Esophagus muscularis mucosa (tissue), 4 donors: ENCODE measurements around the gene LEKR1. TPM values are rescaled to one million over a fixed set of nuclear protein-coding genes. Genes with fewer than 3 reads are reported as not detected.

Experiments used
- DNase-seq: peaks from one replicate; pipeline ENCODE4 v3.0.0-alpha.2; 2017; ENCODE audit errors: extremely low spot score
- H3K27ac ChIP-seq, 4 donors: fragments of 200-600 bp; sonication (generic); replicated peaks in 1 of 4; 1 replicate in 3 of 4; 2 replicates in 1 of 4; pipeline ENCODE4 v1.5.1; 2016 to 2019; ENCODE audit warnings: mild to moderate bottlenecking in 1 of 4
- H3K27me3 ChIP-seq, 4 donors: fragments of 200-600 bp; sonication (generic); one replicate each; pipeline versions ENCODE4 v1.5.1 to v1.6.0; 2016 to 2019
- H3K36me3 ChIP-seq, 4 donors: fragments of 200-600 bp; sonication (generic); one replicate each; pipeline ENCODE4 v1.5.1; 2016 to 2019
- H3K4me1 ChIP-seq, 4 donors: fragments of 200-600 bp; sonication (generic); one replicate each; pipeline ENCODE4 v1.5.1; 2016 to 2019
- H3K4me3 ChIP-seq, 4 donors: fragments of 200-600 bp; sonication (generic); 1 replicate in 2 of 4; 2 replicates in 2 of 4; pipeline ENCODE4 v1.5.1; 2016 to 2019; ENCODE audit warnings: mild to moderate bottlenecking in 4 of 4, moderate library complexity in 1 of 4
- H3K9me3 ChIP-seq, 4 donors: fragments of 200-600 bp; sonication (generic); 1 replicate in 3 of 4; 2 replicates in 1 of 4; pipeline ENCODE4 v1.5.1; 2016 to 2019
- CTCF ChIP-seq, 3 experiments: fragments of 200-600 bp in 2 of 3; fragments of 450-650 bp in 1 of 3; sonication (generic) in 2 of 3; IDR thresholded peaks; one replicate each; pipeline ENCODE4 v1.5.1; 2017 to 2019; ENCODE audit warnings: antibody characterized with exemption in 3 of 3, mild to moderate bottlenecking in 2 of 3, moderate library complexity in 1 of 3
- EP300 ChIP-seq: sonication (generic); formaldehyde crosslinking; IDR thresholded peaks from one replicate; pipeline ENCODE4 v1.6.1; 2017; ENCODE audit warnings: antibody characterized with exemption
- POLR2A ChIP-seq: fragments of 450-650 bp; IDR thresholded peaks from one replicate; pipeline ENCODE4 v1.6.1; 2017; ENCODE audit warnings: antibody characterized with exemption, moderate library complexity, mild to moderate bottlenecking, low read depth
- POLR2AphosphoS5 ChIP-seq, 2 donors: sonication (generic); formaldehyde crosslinking; IDR thresholded peaks; one replicate each; pipeline ENCODE4 v1.6.1; 2017; ENCODE audit warnings: antibody characterized with exemption in 2 of 2
- WGBS: methylation state at CpG from one replicate; pipeline ENCODE4 v1.1.5; 2018; 5-methylcytosine and 5-hydroxymethylcytosine counted together
- intact Hi-C: fragments of 100-400 bp; cut with DNase I; formaldehyde crosslinking; loops from one replicate; pipeline ENCODE4 v1.15.1; 2023
- total RNA-seq, 4 donors: library from RNA; depleted of rRNA; stranded (reverse); fragments of >200 nt; gene quantifications; one replicate each; pipeline versions ENCODE4 v1.1.0 to v1.2.1, GENCODE V29; 2016

Gene LEKR1
- total RNA-seq, 4 donors from 2014 or later = 0.11 to 1.2 (median 0.33) TPM; not detected in 1

GRCh38 chr3:156920399-156920798, 94.2 kb downstream of the LEKR1 start:
- Histone ChIP-seq H3K4me1 (no peaks in the 10 kb centered on the region), H3K36me3 (no peaks in the 10 kb centered on the region), H3K27ac (no peak overlapping the region), H3K4me3 (no peak overlapping the region), H3K9me3 (peaks cover 0 to 3% (median 1%) of the 10 kb centered on the region in 4 donors), H3K27me3 (no peaks in the 10 kb centered on the region)
- TF ChIP-seq POLR2AphosphoS5 (IDR thresholded peaks at IDR 0.05) = no peak
- no peak for TF ChIP-seq CTCF (IDR thresholded peaks at IDR 0.05)
- no peak for TF ChIP-seq EP300
- TF ChIP-seq POLR2A = no peak
- no peak for DNase-seq
- 80% methylated on average over 1 of the region's 1 CpG for WGBS
- intact Hi-C loops = no loop called here

GRCh38 chr3:156923349-156923748, 97.2 kb downstream of the LEKR1 start:
- no peaks in the 10 kb centered on the region for H3K4me1 ChIP-seq
- no peaks in the 10 kb centered on the region for H3K27me3 ChIP-seq
- peaks cover 0 to 3% (median 2%) of the 10 kb centered on the region in 4 donors for H3K9me3 ChIP-seq
- intact Hi-C loops = no loop called here
- H3K27ac ChIP-seq = no peak overlapping the region
- 97% methylated on average over 1 of the region's 1 CpG for WGBS
- no peaks in the 10 kb centered on the region for H3K36me3 ChIP-seq
- DNase-seq = no peak
- no peak for TF ChIP-seq CTCF (IDR thresholded peaks at IDR 0.05)
- TF ChIP-seq EP300 = no peak
- no peak for TF ChIP-seq POLR2AphosphoS5 (IDR thresholded peaks at IDR 0.05)
- TF ChIP-seq POLR2A = no peak
- H3K4me3 ChIP-seq = no peak overlapping the region

- Histone ChIP-seq H3K36me3 (no peaks in the 10 kb centered on the region), H3K27me3 (no peaks in the 10 kb centered on the region), H3K27ac (no peak overlapping the region), H3K4me3 (no peak overlapping the region), H3K9me3 (no peaks in the 10 kb centered on the region), H3K4me1 (no peaks in the 10 kb centered on the region)
- 99% methylated on average over 2 of the region's 2 CpGs for WGBS
- no peak for DNase-seq
- TF ChIP-seq CTCF (IDR thresholded peaks at IDR 0.05) = no peak
- no peak for TF ChIP-seq POLR2A
- no peak for TF ChIP-seq EP300
- intact Hi-C loops = no loop called here
Measured at GRCh38 chr3:156938724-156939123, 112.6 kb downstream of the LEKR1 start.

GRCh38 chr3:156939315-156939714, 113.2 kb downstream of the LEKR1 start:
- TF ChIP-seq EP300 = no peak
- no peak for TF ChIP-seq CTCF (IDR thresholded peaks at IDR 0.05)
- TF ChIP-seq POLR2AphosphoS5 (IDR thresholded peaks at IDR 0.05) = no peak
- no peak for TF ChIP-seq POLR2A
- intact Hi-C loops = no loop called here
- Histone ChIP-seq H3K36me3 (no peaks in the 10 kb centered on the region), H3K27ac (no peak overlapping the region), H3K9me3 (no peaks in the 10 kb centered on the region), H3K4me1 (no peaks in the 10 kb centered on the region), H3K4me3 (no peak overlapping the region), H3K27me3 (no peaks in the 10 kb centered on the region)
- DNase-seq = no peak
- WGBS = 74% methylated on average over 1 of the region's 1 CpG

- Histone ChIP-seq H3K4me1 (no peaks in the 10 kb centered on the region), H3K27me3 (no peaks in the 10 kb centered on the region), H3K36me3 (no peaks in the 10 kb centered on the region), H3K9me3 (no peaks in the 10 kb centered on the region), H3K4me3 (no peak overlapping the region), H3K27ac (no peak overlapping the region)
- intact Hi-C loops = no loop called here
- DNase-seq = no peak
- TF ChIP-seq EP300 (no peak), POLR2AphosphoS5 (IDR thresholded peaks at IDR 0.05) (no peak), CTCF (IDR thresholded peaks at IDR 0.05) (no peak), POLR2A (no peak)
- 93% methylated on average over 4 of the region's 4 CpGs for WGBS
Measured at GRCh38 chr3:156941311-156941710, 115.2 kb downstream of the LEKR1 start.
